Ishikawa (cell line): Measurements from ENCODE around the gene DAGLB.

Experiments
- CEBPB ChIP-seq: IDR thresholded peaks from 2 replicates; pipeline ENCODE4 v1.6.1; 2012
- CREB1 ChIP-seq: IDR thresholded peaks from 2 replicates; pipeline ENCODE4 v1.6.1; 2012; ENCODE audit warnings: low read depth
- EGR1 ChIP-seq: IDR thresholded peaks from 2 replicates; pipeline ENCODE4 v1.6.1; 2012
- EP300 ChIP-seq: IDR thresholded peaks from 2 replicates; pipeline ENCODE4 v1.6.1; 2012; ENCODE audit warnings: borderline replicate concordance
- FOXM1 ChIP-seq: IDR thresholded peaks from 2 replicates; pipeline ENCODE4 v1.6.1; 2012; ENCODE audit warnings: low read depth, borderline replicate concordance
- MAX ChIP-seq: IDR thresholded peaks from 2 replicates; pipeline ENCODE4 v1.6.1; 2012
- NFIC ChIP-seq: IDR thresholded peaks from 2 replicates; pipeline ENCODE4 v1.6.1; 2012
- RAD21 ChIP-seq: IDR thresholded peaks from 2 replicates; pipeline ENCODE4 v1.6.1; 2012; ENCODE audit warnings: low read depth
- TAF1 ChIP-seq: IDR thresholded peaks from 2 replicates; pipeline ENCODE4 v1.6.1; 2012; ENCODE audit warnings: low read depth, mild to moderate bottlenecking
- TCF12 ChIP-seq: IDR thresholded peaks from 2 replicates; pipeline ENCODE4 v1.6.1; 2012; ENCODE audit warnings: low read depth
- TEAD4 ChIP-seq: IDR thresholded peaks from 2 replicates; pipeline ENCODE4 v1.6.1; 2012
- YY1 ChIP-seq: IDR thresholded peaks from 2 replicates; pipeline ENCODE4 v1.6.1; 2012; ENCODE audit warnings: low read depth
- ZBTB7A ChIP-seq: IDR thresholded peaks from 2 replicates; pipeline ENCODE4 v1.6.1; 2012; ENCODE audit warnings: low read depth
- TF ChIP-seq, protein P1 (sequence below): IDR thresholded peaks from 2 replicates; pipeline ENCODE4 v1.6.1; 2012
- TF ChIP-seq, protein P2 (sequence below): IDR thresholded peaks from 2 replicates; pipeline ENCODE4 v1.6.1; 2012; ENCODE audit warnings: low read depth, mild to moderate bottlenecking

The DAGLB gene

DNA sequence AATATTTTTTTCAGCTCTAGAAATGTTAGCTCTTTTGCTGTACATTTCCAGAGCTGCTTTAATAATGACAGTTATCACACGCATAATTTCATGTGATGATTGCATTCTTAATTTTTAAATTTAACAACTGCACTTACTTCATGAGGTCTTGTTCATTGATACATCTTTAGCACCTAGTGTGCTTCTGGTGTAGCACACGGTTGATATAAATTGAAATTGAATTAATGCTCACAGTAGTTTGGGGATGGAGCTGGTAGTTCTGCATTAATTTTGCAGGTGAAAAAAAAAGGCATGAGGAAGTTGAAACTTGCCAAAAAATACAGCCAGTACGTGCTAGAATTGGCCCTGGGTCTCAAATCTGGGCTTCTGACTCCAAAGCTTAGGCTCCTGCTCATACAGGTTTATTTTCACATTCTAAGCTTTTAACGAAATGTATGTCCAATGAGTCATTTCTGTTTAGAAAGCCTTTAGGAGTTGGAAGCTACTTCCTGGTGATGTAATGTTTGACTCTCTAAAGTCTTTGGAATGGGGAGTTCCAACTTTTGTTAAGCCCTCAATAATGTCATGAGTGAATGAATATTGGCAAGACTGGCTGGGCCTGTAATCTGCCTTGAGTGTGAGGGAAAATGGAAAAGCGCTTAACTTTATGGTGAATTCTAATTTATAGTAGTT, 62.5 kb downstream of the DAGLB start:
- TF ChIP-seq TEAD4, result peak; percentile 84
- TF ChIP-seq EGR1, result no peak
- TF ChIP-seq TCF12, result peak; percentile 59
- TF ChIP-seq RAD21, result no peak
- 0 out of 2 replicates have a peak, but pooled peaks have one; percentile 2 for TF ChIP-seq FOXM1
- TF ChIP-seq CREB1, result peak; percentile 19; the same call in 1 of the 2 replicates
- peak; percentile 38; the same call in 1 of the 2 replicates for TF ChIP-seq MAX
- TF ChIP-seq CEBPB, result peak; percentile 77; the same call in 1 of the 2 replicates
- no peak for TF ChIP-seq ZBTB7A
- TF ChIP-seq NFIC, result peak; percentile 72
- peak; percentile 59; the same call in 1 of the 2 replicates for TF ChIP-seq EP300
- TF ChIP-seq, protein P1, sequence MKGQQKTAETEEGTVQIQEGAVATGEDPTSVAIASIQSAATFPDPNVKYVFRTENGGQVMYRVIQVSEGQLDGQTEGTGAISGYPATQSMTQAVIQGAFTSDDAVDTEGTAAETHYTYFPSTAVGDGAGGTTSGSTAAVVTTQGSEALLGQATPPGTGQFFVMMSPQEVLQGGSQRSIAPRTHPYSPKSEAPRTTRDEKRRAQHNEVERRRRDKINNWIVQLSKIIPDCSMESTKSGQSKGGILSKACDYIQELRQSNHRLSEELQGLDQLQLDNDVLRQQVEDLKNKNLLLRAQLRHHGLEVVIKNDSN, result no peak

DNA sequence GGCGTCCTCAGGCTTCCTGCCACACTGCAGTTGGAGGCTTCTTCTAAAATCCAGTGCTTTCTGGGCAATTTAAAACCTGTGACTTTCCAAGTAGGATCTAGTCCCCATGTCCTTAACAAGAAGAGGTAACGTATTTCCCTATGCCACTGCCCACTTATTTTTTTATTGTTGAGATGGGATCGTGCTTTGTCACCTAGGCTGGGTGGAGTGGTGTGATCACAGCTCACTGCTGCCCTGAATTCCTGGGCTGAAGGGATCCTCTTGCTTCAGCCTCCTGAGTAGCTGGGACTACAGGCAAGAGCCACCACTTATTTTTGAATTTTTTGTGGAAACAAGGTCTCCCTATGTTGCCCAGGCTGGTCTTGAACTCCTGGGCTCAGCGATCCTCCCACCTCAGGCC, 63.4 kb downstream of the DAGLB start:
- TF ChIP-seq RAD21, result no peak
- TF ChIP-seq TCF12, result no peak
- TF ChIP-seq, protein P1, result no peak
- no peak for TF ChIP-seq YY1
- TF ChIP-seq EGR1, result no peak
- no peak for TF ChIP-seq CEBPB
- no peak for TF ChIP-seq CREB1
- no peak for TF ChIP-seq EP300
- TF ChIP-seq, protein P2, sequence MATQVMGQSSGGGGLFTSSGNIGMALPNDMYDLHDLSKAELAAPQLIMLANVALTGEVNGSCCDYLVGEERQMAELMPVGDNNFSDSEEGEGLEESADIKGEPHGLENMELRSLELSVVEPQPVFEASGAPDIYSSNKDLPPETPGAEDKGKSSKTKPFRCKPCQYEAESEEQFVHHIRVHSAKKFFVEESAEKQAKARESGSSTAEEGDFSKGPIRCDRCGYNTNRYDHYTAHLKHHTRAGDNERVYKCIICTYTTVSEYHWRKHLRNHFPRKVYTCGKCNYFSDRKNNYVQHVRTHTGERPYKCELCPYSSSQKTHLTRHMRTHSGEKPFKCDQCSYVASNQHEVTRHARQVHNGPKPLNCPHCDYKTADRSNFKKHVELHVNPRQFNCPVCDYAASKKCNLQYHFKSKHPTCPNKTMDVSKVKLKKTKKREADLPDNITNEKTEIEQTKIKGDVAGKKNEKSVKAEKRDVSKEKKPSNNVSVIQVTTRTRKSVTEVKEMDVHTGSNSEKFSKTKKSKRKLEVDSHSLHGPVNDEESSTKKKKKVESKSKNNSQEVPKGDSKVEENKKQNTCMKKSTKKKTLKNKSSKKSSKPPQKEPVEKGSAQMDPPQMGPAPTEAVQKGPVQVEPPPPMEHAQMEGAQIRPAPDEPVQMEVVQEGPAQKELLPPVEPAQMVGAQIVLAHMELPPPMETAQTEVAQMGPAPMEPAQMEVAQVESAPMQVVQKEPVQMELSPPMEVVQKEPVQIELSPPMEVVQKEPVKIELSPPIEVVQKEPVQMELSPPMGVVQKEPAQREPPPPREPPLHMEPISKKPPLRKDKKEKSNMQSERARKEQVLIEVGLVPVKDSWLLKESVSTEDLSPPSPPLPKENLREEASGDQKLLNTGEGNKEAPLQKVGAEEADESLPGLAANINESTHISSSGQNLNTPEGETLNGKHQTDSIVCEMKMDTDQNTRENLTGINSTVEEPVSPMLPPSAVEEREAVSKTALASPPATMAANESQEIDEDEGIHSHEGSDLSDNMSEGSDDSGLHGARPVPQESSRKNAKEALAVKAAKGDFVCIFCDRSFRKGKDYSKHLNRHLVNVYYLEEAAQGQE, result no peak
- no peak for TF ChIP-seq TAF1
- TF ChIP-seq ZBTB7A, result no peak

DNA sequence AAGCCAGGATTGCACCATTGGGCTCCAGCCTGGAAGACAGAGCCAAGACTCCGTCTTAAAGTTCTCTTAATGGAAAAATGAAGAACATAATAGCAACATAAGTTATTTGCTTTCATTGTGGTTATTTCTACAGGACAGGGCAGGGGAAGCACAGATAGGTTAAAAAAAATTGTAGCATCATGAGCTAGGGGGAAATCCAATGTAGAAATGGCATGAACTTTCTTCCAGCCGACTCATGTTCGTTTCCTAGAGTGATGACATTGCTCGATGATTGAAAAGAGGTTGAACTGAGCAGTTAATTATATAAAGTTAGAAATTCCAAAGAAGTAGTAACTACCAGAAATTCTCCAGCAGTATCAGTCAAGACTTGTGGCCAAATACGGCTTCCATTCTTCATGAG, 64.9 kb downstream of the DAGLB start:
- TF ChIP-seq MAX (no peak), CREB1 (no peak), TAF1 (no peak), RAD21 (no peak), FOXM1 (no peak), YY1 (no peak), CEBPB (no peak)
- TF ChIP-seq, protein P1, result no peak

- TF ChIP-seq, protein P2, result no peak
- TF ChIP-seq, protein P1, result no peak
- TF ChIP-seq EP300 (no peak), RAD21 (no peak), CEBPB (no peak), TCF12 (no peak), EGR1 (no peak), TAF1 (no peak), ZBTB7A (no peak)
Observed at GRCh38 chr7:6380310-6381095, 67.3 kb downstream of the DAGLB start.
